K562 (cell line): ENCODE measurements around the gene NIM1K.

Experiments used
- EGR1 ChIP-seq: fragments of 450-650 bp; conservative IDR thresholded peaks from 2 replicates; pipeline ENCODE4 v1.6.1; 2017; ENCODE audit warnings: mild to moderate bottlenecking
- PHB2 ChIP-seq: fragments of 450-650 bp; IDR thresholded peaks from 2 replicates; pipeline ENCODE4 v1.6.1; 2017; ENCODE audit warnings: low read depth
- SNAPC5 ChIP-seq: fragments of 250-450 bp; sonication (Bioruptor Pico); IDR thresholded peaks from 2 replicates; pipeline ENCODE4 v1.8.0; 2021; ENCODE audit warnings: moderate library complexity, mild to moderate bottlenecking, inconsistent platforms
- YY1 ChIP-seq, 3 experiments: IDR thresholded peaks; 2 replicates each; pipeline ENCODE4 v1.6.1; 2011; ENCODE audit warnings: low read length in 2 of 3, mild to moderate bottlenecking in 2 of 3, moderate library complexity in 2 of 3, borderline replicate concordance in 1 of 3, control low read depth in 1 of 3, low read depth in 1 of 3; ENCODE audit not compliant: insufficient read depth in 3 of 3, insufficient replicate concordance in 2 of 3, control insufficient read depth in 1 of 3, insufficient read length in 1 of 3; ENCODE audit errors: extremely low read depth in 1 of 3
- ZFP1 ChIP-seq: fragments of 450-650 bp; formaldehyde crosslinking; IDR thresholded peaks from 2 replicates; pipeline ENCODE4 v1.4.0; 2020; ENCODE audit warnings: mild to moderate bottlenecking, mixed read lengths

- TF ChIP-seq EGR1 (no peak), PHB2 (no peak), YY1 (IDR thresholded peaks at IDR 0.05; ENCODE audit: borderline replicate concordance in 1 of 3, control insufficient read depth in 1 of 3, extremely low read depth in 1 of 3, insufficient read depth in 3 of 3, insufficient read length in 1 of 3, insufficient replicate concordance in 2 of 3, low read depth in 1 of 3, low read length in 2 of 3) (no peak), SNAPC5 (CRISPR knock-in tag) (no peak), ZFP1 (CRISPR knock-in tag) (no peak)
Observed at GRCh38 chr5:43288269-43288831, 96.3 kb downstream of the NIM1K start.
